GM21786 (cell line): ENCODE data around the gene UBQLNL.

Experiments
- ATAC-seq: cut with Tn5 transposase; IDR thresholded peaks from one replicate; pipeline ENCODE4 v1.9.1; 2021; ENCODE audit not compliant: unreplicated experiment

Gene UBQLNL, protein sequence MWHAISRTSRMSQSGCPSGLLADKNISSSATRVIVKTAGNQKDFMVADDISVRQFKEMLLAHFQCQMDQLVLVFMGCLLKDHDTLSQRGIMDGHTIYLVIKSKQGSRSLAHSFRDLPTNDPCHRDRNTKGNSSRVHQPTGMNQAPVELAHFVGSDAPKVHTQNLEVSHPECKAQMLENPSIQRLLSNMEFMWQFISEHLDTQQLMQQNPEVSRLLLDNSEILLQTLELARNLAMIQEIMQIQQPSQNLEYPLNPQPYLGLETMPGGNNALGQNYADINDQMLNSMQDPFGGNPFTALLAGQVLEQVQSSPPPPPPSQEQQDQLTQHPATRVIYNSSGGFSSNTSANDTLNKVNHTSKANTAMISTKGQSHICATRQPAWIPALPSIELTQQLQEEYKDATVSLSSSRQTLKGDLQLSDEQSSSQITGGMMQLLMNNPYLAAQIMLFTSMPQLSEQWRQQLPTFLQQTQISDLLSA

DNA sequence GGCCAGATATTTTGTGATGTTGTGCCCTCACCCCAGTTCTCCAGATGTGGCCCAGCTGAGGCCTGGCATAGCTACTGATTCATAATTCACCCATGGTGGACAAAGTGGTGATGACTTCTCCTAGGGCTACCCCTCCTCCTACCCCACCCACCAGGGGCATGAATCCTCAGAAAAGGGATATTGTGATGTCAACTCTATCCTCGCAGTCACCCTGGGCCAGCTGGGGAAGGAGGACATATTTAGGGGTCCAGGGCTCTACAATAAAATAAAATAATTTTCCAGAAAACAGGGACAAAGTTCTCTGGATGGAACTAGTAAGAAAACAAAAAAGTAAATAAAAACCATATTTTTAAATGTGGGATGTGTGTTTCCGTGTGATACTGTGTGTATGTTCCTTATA lies at the start of gene UBQLNL:
TSS of gene UBQLNL (minus strand) at position 101 of the 400 bp plus-strand sequence. CDS start 258 bp downstream, outside the sequence.
- ATAC-seq = no peak

DNA sequence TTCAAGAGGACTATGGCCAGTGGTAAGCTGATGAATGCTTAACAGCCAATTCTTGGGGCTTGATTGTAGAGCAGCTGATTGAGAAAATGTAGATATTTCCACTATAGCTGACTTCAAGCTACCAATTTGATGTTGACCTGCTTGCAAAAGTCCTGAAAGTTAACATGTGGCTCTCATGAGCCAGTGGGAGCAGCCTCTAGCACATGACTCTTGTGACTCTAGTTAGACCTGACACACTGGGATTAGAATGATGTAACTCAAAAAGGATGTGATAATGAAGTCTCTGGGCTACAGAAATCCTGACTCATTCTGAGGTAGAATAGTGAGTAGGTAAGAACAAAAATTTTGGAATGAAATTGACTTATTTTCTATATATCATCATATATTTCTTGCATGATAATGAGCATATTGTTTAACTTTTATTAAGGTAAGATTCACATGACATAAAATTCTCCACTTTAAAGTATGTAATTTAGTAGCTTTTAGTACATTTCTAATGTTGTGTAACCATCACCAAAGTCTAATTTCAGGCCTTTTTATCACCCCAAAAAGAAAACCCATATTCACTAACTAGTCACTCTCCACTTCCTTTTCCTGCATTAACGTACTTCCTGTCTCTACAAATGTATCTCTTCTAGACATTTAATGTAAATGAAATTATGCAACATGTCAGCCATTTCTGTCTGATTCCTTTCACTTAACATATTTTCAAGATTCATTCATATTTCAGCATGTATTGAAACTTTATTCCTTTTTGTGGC lies 47.9 kb upstream of the UBQLNL start:
- no peak for ATAC-seq

DNA sequence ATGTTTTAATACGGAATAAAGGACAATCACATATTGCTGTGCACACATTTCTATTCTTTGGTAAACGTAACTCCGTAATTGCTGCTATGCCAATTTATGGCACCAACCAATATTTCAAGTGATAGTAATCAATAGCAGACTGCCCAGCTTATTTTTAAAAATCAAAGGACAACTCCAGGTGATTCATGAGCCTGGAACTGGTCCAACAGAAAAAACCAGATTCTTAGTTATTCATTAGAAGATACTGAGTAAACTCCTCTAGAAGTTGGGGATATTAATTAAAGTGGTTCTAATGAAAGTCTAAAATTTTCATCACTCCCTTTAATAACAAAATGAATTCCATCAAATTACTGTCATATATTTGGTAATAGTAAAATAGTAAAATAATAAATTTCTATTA lies 41.3 kb upstream of the UBQLNL start:
- ATAC-seq = no peak

DNA sequence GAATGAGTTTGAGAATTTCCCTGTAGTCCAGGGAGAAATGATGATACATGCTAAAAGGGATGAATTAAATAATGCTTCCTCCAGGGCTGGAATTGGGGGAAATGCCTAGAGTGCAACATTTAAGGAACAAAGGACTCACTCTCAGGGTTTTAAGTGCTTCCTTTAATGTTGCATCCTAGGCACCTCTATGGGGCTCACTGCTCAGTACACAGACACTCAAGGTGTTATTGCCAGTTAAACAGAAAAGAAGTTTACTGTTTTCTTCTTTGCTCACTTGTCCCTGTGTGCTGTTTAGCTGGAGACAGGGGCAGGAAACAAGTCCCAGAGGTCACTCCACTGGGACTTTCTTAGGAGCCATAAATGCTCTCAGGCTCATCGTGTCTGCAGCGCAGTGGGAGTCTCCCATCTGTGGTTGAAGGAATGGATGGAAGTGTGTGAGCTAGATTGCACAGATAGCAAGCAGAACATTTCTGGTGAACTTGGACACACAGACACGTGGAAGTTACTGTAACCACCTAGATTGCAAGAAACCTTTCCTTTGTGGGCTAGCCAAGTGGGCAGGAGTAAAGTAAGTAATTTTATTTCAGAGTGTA lies 40.2 kb upstream of the UBQLNL start:
- no peak for ATAC-seq

DNA sequence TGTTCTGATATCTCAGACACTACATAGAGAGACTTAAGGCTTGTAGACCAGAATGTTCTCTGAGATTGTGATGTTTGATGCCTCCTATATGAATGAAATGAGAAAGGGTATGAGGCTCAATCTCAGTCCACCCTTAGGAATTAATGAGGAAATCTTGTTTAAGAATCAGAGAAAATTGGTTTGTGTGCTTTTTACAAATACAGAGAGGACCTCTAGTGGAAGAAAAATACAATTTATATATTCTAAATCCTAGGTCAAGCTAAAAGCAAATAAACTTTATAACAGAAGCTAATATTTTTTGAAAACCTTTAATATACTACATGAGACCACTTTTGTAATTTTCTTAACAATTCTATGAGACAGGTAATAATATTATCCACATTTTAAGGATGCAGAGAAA lies 36.8 kb upstream of the UBQLNL start:
- ATAC-seq = no peak

DNA sequence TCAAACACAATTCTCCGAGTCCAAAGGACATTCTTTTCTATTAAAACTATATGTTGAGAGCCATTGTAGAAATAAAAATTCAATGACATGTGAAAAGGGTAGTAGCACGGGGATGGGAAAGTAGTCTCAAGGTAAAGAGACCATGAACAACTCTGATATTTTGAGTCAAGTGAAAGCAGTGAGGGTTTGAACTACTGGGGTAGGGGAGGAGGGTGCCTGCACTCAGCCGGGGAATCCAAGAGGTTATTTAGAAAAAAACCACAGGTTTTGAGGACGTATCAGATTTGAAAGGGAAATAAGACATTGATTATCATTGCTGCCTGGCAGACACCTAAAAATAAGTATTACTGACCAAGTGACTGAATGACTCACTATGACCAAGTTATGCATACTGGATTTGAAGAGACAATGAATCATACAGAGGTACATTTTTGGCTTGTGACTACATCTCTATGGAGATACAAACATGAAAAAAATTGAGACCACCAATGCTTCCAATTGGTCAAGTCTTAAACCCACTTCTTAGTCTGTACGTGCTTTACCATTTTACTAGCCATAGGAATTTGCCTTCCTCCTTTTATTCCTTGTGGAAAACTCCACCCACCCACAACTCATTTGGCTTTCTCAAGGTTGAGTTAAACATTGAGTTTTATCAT lies 34.1 kb upstream of the UBQLNL start:
- peak; percentile 59 for ATAC-seq

DNA sequence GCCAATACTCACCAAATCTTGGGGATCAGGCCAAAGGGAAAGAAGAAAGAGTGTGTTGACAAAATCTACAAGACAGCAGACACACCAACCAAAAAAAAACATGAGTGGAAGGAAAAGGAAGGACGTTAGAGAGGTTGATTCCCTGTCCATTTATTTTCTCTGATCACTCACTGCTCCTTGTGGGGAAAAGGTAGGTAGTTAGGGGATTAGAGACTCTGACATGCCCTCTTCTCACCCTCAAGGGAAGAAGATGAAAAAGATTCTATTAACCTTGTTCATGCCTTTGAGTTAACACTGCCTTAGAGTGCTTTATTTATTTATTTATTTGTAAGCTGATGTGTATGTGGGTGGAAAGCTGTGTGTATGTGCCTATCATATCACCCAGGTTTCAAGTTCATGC lies 31.9 kb upstream of the UBQLNL start, which contains the start of gene OR52H1:
TSS of gene OR52H1 (minus strand) at position 101 of the 400 bp plus-strand sequence. CDS start 3,035 bp downstream, outside the sequence.
- no peak for ATAC-seq

DNA sequence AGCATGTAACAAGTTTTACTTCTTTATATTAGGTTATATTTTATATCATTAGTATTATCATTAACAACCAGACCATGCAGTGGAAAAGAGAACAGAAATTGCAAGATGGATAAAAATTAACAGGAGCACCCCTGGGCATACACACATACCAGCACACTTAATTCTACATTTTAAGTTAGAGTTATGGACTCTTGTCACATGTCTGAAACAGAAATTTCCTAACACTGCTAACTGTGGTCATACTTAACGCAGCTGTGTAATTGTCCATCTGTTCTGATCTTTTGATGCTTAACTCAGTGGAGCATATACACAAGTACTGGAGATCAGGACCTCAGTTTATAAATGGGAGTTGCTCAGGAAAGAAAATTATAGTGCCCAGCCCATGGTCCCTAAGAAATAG lies 31.5 kb upstream of the UBQLNL start:
- ATAC-seq = peak; percentile 88

DNA sequence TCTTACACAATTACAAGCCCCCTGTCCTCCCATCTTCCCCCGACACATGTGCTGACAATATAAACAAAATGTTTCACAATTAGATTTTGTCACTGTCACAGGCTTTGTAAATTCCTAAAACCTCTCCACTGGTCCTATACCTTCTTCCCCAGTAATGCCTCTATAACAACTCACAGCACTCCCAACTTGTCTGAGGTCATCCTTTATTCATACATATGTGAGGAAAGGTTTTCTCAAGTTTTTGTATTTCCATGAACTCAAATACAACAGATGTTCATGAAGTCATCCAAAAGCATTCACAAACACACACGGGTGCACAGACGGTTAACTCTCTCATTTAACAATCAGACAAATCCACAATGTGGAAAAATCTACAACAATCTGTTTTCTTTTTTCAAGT lies 30.0 kb upstream of the UBQLNL start:
- no peak for ATAC-seq

DNA sequence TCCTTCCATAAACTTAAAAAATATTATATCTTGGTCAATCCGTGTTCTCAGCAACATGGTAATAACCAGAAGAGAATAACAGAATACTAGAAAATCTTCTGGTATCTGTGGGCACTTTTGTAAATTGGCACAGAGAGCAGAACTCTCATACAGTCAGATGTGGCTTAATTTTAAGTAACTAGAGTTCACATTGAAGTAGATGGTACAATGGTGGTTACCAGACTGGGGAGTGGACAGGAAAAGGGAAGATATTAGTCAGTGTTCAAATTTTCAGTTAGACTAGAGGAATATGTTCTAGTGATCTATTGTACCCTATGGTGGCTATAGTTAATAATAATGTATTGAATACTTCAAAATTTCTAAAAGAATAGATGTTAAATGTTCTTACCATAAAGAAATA lies 24.9 kb upstream of the UBQLNL start:
- ATAC-seq = peak; percentile 60

DNA sequence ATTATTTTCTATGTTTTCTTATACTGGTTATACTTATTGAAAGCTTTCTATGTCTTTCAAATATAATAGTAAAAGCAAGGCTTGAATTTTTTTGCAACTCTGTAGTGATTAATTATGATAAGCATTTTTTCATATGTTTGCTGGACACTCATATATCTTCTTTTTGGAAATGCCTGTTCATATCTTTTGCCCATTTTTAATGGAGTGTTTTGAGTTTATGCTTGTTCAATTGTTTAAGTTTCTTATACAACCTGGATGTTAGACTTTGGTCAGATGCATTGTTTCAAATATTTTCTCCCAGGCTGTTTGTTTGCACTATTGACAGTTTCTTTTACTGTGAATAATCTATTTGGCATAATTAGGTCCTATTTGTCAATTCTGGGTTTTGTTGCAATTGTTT lies 20.0 kb upstream of the UBQLNL start:
- ATAC-seq = no peak

DNA sequence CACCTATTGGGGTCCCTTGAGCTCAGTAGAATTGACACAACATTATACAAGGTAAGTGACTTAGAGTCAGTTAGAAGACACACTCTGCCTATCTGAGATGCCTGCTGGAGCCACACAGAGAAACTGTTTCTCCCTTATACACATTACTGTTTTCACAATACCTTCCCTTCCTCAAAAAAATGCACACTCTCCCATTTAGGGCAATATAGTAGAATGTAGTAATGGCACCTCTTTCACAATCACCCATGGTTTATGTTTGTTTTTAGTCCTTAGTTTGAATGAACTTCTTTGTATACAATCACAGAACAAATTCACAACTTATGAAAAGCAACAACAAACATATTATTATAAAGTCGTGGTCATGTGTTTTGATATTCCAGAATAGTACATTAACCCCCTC lies 17.5 kb upstream of the UBQLNL start:
- no peak for ATAC-seq

DNA sequence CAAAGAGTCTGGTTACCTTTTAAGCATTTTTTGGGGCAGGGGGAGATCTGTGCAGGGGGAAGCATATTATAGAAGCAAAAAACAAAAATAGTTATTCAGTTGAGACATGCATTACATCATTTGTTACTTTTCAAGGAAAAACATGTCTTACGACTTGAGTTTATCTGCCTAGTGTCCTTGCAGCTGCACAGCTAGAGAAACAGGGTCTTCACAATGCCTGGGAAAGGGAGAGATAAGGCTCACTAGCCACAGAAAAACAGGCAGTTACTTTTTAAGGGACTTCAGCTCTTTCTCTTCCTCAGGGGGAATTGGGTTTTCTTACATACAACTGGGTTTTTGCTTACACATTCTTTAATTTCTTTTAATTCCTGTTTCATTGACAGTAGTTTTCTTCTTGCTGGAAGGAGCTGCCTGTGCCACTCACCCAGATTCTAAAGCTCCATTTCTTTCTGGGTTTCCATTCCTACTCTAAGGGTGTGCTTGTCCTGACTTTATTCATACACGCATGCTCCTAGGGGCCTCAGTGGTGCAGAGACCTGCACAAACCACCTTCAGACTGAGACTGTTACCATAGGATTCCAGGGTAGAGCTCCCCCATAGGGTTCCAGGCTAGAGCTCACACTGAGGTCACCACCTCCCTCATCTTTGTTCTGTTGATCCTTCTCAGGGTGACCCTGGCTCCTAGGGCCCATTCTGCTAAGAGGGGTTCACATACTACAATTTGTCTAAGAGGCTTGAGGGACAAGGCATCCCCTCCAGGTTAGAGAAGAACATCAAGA lies 14.7 kb upstream of the UBQLNL start:
- ATAC-seq = no peak

DNA sequence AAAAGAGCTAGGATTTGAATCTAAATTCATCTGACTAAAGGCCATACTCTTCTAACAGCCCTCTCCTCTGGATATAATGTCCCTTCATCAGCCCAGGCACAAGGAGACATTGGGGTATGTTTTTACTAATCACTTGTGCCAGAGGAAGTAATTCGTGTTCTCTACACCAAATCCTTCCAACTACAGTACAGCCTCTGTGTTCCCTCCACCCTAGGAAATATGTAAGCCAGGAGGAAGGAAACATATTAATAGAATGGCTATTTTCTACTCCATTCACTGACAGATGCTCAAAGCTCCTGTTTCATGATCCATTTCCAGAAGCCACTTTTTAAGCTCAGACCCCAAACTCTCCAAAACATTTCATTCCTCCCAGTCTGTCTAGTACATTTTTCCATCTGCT lies 12.0 kb upstream of the UBQLNL start:
- ATAC-seq = no peak

DNA sequence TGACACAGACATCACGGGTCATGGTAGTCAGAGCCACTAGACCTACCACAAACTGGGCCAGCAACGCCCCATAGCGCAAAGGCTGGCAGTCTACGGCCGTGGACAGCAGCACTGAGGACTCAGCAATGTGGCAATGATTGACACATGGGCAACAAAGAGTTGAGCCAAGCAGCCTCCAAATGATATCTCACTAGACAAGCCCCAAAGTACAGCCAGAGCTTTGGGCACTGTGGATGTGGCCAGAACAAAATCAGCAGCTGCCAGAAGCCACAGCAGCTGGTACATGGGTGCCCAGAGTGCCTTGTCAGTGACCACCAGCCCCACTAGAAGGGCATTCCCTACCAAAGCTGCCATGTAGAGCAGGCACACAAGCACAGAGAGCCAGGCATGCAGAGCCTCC lies 11.2 kb upstream of the UBQLNL start:
- ATAC-seq = no peak

DNA sequence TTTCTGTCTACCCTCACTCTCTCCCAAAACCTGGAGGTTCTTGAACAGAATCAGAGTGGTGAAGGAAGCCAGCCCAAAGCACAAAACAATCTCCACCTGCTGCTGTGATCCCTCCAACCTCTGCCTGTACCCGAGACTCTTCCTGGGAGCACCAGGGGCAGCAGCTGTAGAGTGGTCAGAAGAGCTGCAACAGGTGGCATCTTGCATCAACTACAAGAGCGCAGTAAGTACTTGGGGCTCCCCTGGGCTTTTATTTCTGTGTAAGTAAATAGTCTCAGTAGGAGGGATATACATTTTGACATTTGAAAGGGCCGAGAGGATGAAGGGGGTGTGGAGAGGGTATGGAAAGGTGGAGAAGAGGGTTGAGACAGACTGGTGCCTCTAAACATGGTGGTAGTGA lies 8.3 kb upstream of the UBQLNL start:
- ATAC-seq = no peak

DNA sequence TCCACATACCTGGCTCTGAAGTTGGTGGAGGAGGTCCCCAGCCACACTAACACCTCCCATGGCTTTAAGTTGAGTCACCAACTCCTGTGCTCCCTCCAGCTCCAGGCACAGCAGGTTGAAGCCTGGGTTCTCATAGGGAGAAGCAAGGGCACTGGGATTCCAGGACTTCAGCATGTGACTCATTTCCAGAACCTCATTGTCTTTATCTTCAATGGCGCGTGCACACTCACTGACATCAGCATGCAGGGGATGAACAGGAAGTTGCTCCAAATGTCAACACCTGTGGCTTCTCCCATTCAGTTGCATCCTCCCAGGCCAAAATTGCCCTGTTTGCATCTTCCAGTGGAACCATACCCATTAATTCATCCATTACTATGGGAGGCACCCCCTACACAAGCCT lies 5.8 kb upstream of the UBQLNL start:
- ATAC-seq = no peak

DNA sequence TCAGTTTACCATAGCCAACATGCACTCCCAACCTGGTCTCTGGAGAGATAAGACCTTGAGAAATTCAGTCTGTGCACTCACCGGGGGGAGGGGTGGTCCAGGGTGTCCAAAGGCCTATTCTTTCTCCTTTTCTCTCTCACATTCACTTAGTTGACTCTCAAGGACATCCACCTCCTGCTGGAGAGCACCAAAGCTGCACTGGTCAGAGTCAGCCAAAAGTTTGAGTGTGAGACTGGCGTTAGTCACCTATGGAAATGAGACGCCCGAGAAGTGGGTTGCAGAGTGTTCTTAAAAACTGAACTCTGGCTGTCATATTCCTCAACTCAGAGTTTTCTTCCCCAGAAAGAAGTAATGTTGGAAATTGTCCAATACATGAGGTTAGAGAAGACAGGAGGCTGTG lies 5.0 kb upstream of the UBQLNL start:
- no peak for ATAC-seq

DNA sequence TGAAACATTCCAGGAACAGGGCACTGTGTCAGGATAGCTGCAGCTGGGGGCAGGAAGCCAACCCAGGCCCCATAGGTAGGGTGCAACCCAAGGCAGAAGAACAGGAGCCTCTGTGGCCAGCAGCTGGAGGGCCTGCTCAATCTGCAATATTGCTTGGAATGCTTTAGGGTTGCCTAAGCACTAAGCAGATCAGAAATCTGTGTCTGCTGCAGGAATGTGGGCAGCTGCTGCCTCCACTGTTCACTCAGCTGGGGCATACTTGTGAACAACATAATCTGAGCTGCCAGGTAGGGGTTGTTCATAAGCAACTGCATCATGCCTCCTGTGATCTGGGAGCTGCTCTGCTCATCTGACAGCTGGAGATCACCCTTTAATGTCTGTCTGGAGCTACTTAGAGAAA lies 1.7 kb downstream of the UBQLNL start:
- ATAC-seq = no peak

DNA sequence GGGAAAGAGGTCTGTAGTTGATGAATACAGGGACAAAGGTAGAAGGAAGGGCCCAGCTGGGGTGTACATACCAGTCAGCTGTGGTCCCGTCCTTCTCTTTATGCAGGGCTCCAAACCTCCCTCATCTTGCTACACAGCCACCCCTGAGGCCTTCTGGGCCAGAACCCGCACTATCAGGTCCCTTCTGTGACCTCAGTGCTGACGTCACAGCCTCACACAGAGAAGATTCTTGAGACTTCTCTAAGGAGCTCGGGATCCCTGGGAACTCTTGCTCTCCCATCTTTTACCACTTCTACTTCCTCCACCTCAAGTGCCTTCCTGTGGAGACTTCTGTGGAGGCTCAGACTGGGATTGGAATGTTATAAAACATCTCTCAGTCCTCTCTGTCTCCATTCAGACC lies 6.7 kb downstream of the UBQLNL start, which contains the start of gene UBQLN3:
TSS of gene UBQLN3 (minus strand) at position 155 of the 400 bp plus-strand sequence. CDS start 399 bp downstream, outside the sequence.
- ATAC-seq = no peak
